PC-9 (cell line): ENCODE measurements around the gene ANKZF1. TPM values are rescaled to one million over a fixed set of nuclear protein-coding genes. Genes with fewer than 3 reads are reported as not detected.

Source experiments
- BruUV-seq: library from RNA; stranded (reverse); fragments of 400-500 nt; replicated peaks from 2 replicates; lab custom pipeline; 2021; lab: Mats Ljungman, UMichigan
- CTCF ChIA-PET: fragments of 300-600 bp; sonication (Branson Sonifier 250); formaldehyde crosslinking; loops from one replicate; lab custom pipeline; 2022; ENCODE audit warnings: antibody characterized with exemption; lab: Charles Lee
- POLR2A ChIA-PET: fragments of 300-600 bp; sonication (Branson Sonifier 250); formaldehyde crosslinking; loops from one replicate; lab custom pipeline; 2022; ENCODE audit warnings: antibody characterized with exemption; ENCODE audit not compliant: unreplicated experiment; lab: Charles Lee
- DNase-seq, 2 experiments: peaks; one replicate each; pipeline versions ENCODE4 v3.0.0 to v3.0.0-alpha.2; 2015 to 2022; ENCODE audit warnings: mixed read lengths in 1 of 2
- H2AFZ ChIP-seq: fragments of 200-600 bp; sonication (generic); 2 replicates; pipeline ENCODE4 v1.8.1; 2017; ENCODE audit warnings: antibody characterized with exemption
- H3F3A ChIP-seq: fragments of 200-600 bp; sonication (generic); 2 replicates; pipeline ENCODE4 v1.8.1; 2017; ENCODE audit warnings: antibody characterized with exemption, mild to moderate bottlenecking, low read depth; ENCODE audit not compliant: insufficient read depth
- H3K27ac ChIP-seq: fragments of 200-600 bp; sonication (generic); 2 replicates; pipeline ENCODE4 v1.6.1; 2016; ENCODE audit warnings: mixed run types
- H3K27me3 ChIP-seq: fragments of 200-600 bp; sonication (generic); 2 replicates; pipeline ENCODE4 v1.6.1; 2016; ENCODE audit warnings: low read depth, mixed run types; ENCODE audit not compliant: insufficient read depth
- H3K36me3 ChIP-seq: fragments of 200-600 bp; sonication (generic); 2 replicates; pipeline ENCODE4 v1.6.1; 2016; ENCODE audit warnings: low read depth, mixed run types
- H3K4me1 ChIP-seq: fragments of 200-600 bp; sonication (generic); replicated peaks from 2 replicates; pipeline ENCODE4 v1.6.1; 2016; ENCODE audit warnings: mixed run types; ENCODE audit not compliant: insufficient read depth
- H3K4me2 ChIP-seq: fragments of 200-600 bp; sonication (generic); 2 replicates; pipeline ENCODE4 v1.6.1; 2017; ENCODE audit warnings: mixed run types
- H3K4me3 ChIP-seq: fragments of 200-600 bp; sonication (generic); 2 replicates; pipeline ENCODE4 v1.6.1; 2016; ENCODE audit warnings: mixed run types
- H3K79me2 ChIP-seq: fragments of 200-600 bp; sonication (generic); 2 replicates; pipeline ENCODE4 v1.6.1; 2017; ENCODE audit warnings: low read depth, mixed run types
- H3K9me2 ChIP-seq: fragments of 200-600 bp; sonication (generic); 2 replicates; pipeline ENCODE4 v1.8.1; 2017; ENCODE audit warnings: mild to moderate bottlenecking; ENCODE audit not compliant: insufficient read depth
- H3K9me3 ChIP-seq: fragments of 200-600 bp; sonication (generic); 2 replicates; pipeline ENCODE4 v1.8.1; 2016; ENCODE audit warnings: low read depth; ENCODE audit not compliant: insufficient read depth
- H4K20me1 ChIP-seq: fragments of 200-600 bp; sonication (generic); 2 replicates; pipeline ENCODE4 v1.8.1; 2017; ENCODE audit not compliant: insufficient read depth
- EZH2 ChIP-seq: fragments of 200-600 bp; sonication (generic); IDR thresholded peaks from 2 replicates; pipeline ENCODE4 v1.8.0; 2017; ENCODE audit warnings: antibody characterized with exemption, low read depth
- intact Hi-C: fragments of 100-400 bp; cut with micrococcal nuclease; formaldehyde crosslinking; loops from one replicate; pipeline ENCODE4 v1.10.0; 2022; ENCODE audit not compliant: unreplicated experiment
- total RNA-seq: library from RNA; stranded (reverse); gene quantifications from 2 replicates; pipeline ENCODE4 v1.2.3, GENCODE V29; 2021
- TF ChIP-seq, protein P1 (sequence below): fragments of 200-600 bp; sonication (generic); conservative IDR thresholded peaks from 2 replicates; pipeline ENCODE4 v1.6.1; 2017; ENCODE audit warnings: mixed run types, antibody characterized with exemption, mild to moderate bottlenecking, moderate library complexity

Gene ANKZF1
- total RNA-seq, 1 experiment from 2014 or later: 62.2 TPM

GRCh38 chr2:219186754-219187456 lies 42.7 kb upstream of the ANKZF1 start:
- CTCF ChIA-PET: no interaction called here
- POLR2A ChIA-PET: no interaction called here
- intact Hi-C loops: no loop called here

DNA sequence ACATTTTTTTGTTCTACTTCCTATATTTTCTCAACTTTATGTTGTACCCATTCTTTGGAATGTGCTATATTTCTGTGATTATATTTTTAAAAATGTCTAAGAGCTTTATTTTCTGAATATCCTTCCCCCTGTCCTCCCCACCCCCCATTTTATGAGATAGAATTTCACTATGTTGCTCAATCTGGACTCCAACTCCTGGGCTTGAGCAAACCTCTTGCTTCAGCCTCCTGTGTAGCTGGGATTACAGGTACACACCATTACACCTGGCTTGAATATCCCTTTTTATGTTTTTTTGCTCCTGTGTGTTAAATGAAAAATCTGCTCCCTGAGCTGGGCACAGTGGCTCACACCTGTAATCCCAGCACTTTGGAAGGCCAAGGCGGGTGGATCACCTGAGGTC lies 32.2 kb upstream of the ANKZF1 start:
- POLR2A ChIA-PET: interaction anchor here (0.6 kb wide), 1 partner anchor 22 kb away, joined by 4 read pairs; the partner anchor contains the start of gene ABCB6
- no peak overlapping the region for H3K4me3 ChIP-seq
- H3F3A ChIP-seq: 0 out of 2 replicates have a peak, but pooled peaks cover 5% of the 10 kb centered on the region
- no peak for DNase-seq
- CTCF ChIA-PET: no interaction called here
- H3K79me2 ChIP-seq: no peaks in the 10 kb centered on the region
- TF ChIP-seq, protein P1, sequence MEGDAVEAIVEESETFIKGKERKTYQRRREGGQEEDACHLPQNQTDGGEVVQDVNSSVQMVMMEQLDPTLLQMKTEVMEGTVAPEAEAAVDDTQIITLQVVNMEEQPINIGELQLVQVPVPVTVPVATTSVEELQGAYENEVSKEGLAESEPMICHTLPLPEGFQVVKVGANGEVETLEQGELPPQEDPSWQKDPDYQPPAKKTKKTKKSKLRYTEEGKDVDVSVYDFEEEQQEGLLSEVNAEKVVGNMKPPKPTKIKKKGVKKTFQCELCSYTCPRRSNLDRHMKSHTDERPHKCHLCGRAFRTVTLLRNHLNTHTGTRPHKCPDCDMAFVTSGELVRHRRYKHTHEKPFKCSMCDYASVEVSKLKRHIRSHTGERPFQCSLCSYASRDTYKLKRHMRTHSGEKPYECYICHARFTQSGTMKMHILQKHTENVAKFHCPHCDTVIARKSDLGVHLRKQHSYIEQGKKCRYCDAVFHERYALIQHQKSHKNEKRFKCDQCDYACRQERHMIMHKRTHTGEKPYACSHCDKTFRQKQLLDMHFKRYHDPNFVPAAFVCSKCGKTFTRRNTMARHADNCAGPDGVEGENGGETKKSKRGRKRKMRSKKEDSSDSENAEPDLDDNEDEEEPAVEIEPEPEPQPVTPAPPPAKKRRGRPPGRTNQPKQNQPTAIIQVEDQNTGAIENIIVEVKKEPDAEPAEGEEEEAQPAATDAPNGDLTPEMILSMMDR: no peak
- no peak for TF ChIP-seq EZH2
- no TSS peak for BruUV-seq
- H3K27ac ChIP-seq: no peak overlapping the region
- H3K27me3 ChIP-seq: no peaks in the 10 kb centered on the region
- intact Hi-C loops: no loop called here
- no peaks in the 10 kb centered on the region for H3K36me3 ChIP-seq
- H3K4me1 ChIP-seq: no peaks in the 10 kb centered on the region
- no peaks in the 10 kb centered on the region for H3K9me3 ChIP-seq
- no peak overlapping the region for H3K4me2 ChIP-seq
- no peaks in the 10 kb centered on the region for H3K9me2 ChIP-seq
- no peak overlapping the region for H2AFZ ChIP-seq
- no peaks in the 10 kb centered on the region for H4K20me1 ChIP-seq

More at GRCh38 chr2:219186754-219187456, 42.7 kb upstream of the ANKZF1 start:
- H3K27me3 ChIP-seq: no peaks in the 10 kb centered on the region
- H3F3A ChIP-seq: peaks cover 15% of the 10 kb centered on the region; the same call in 1 of the 2 replicates
- H2AFZ ChIP-seq: no peak overlapping the region
- no peaks in the 10 kb centered on the region; the same call in 1 of the 2 replicates for H3K9me2 ChIP-seq
- no TSS peak for BruUV-seq
- no peaks in the 10 kb centered on the region for H3K9me3 ChIP-seq
- no peak for DNase-seq
- H3K4me3 ChIP-seq: no peak overlapping the region
- H4K20me1 ChIP-seq: no peaks in the 10 kb centered on the region
- no peaks in the 10 kb centered on the region for H3K4me1 ChIP-seq
- TF ChIP-seq, protein P1: no peak
- TF ChIP-seq EZH2: no peak
- H3K4me2 ChIP-seq: no peak overlapping the region
- 0 out of 2 replicates have a peak, but pooled peaks cover 3% of the 10 kb centered on the region for H3K36me3 ChIP-seq
- H3K79me2 ChIP-seq: no peaks in the 10 kb centered on the region
- H3K27ac ChIP-seq: no peak overlapping the region

DNA sequence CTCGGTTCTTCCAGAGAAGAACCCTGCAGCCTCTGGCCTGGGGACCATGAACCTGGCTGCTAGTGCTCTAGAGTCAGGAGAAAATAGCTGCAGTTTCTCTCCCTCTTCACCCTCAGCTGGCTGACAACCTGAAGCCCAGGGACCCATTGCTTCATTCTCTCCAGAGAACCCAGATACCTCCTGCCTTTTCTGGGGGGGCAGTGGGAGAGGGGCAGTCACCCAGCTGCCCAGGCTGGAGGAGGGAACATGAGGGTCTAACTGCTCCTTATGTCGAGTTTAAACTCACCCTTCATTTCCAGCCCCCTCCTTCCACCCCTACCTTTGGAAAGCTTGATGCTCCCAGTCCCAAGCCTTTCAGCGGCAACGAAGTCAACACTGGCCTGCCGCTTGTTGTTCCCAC lies 30.6 kb upstream of the ANKZF1 start:
- Histone ChIP-seq H3K4me2 (no peak overlapping the region), H3F3A (no peaks in the 10 kb centered on the region), H3K27ac (no peak overlapping the region), H3K79me2 (no peaks in the 10 kb centered on the region), H2AFZ (no peak overlapping the region), H3K4me3 (no peak overlapping the region), H3K9me3 (no peaks in the 10 kb centered on the region), H3K9me2 (no peaks in the 10 kb centered on the region), H3K4me1 (no peaks in the 10 kb centered on the region), H4K20me1 (no peaks in the 10 kb centered on the region), H3K36me3 (no peaks in the 10 kb centered on the region), H3K27me3 (no peaks in the 10 kb centered on the region)
- intact Hi-C loops: no loop called here
- POLR2A ChIA-PET: no interaction called here
- CTCF ChIA-PET: no interaction called here
- DNase-seq: no peak
- no peak for TF ChIP-seq EZH2
- TF ChIP-seq, protein P1: no peak
- no TSS peak for BruUV-seq
